SU-DHL-6 (cell line): ENCODE measurements around the gene NPC2.

Source experiments
- CTCF ChIP-seq: fragments of 200-600 bp; sonication (generic); IDR thresholded peaks from one replicate; pipeline ENCODE4 v1.5.1; 2017; ENCODE audit warnings: antibody characterized with exemption, mild to moderate bottlenecking, low read length, moderate library complexity; ENCODE audit not compliant: insufficient read depth, poor library complexity, severe bottlenecking
- EZH2phosphoT487 ChIP-seq: fragments of 200-600 bp; sonication (generic), shearing (Covaris generic); conservative IDR thresholded peaks from 2 replicates; pipeline ENCODE4 v1.6.1; 2018; ENCODE audit warnings: mild to moderate bottlenecking, antibody characterized with exemption, low read length, moderate library complexity, mixed read lengths

- TF ChIP-seq EZH2phosphoT487 (no peak), CTCF (no peak)
Measured at GRCh38 chr14:74472601-74473000, 20.5 kb downstream of the NPC2 start.
